GM12891 (cell line): ENCODE measurements around the gene NDRG3.

ENCODE experiments used
- POU2F2 ChIP-seq: IDR thresholded peaks from 2 replicates; pipeline ENCODE4 v1.6.1; 2011; ENCODE audit warnings: low read depth, mild to moderate bottlenecking, control low read depth, low read length, moderate library complexity
- TAF1 ChIP-seq: IDR thresholded peaks from 2 replicates; pipeline ENCODE4 v1.6.1; 2011; ENCODE audit warnings: low read depth, low read length, control low read depth

DNA sequence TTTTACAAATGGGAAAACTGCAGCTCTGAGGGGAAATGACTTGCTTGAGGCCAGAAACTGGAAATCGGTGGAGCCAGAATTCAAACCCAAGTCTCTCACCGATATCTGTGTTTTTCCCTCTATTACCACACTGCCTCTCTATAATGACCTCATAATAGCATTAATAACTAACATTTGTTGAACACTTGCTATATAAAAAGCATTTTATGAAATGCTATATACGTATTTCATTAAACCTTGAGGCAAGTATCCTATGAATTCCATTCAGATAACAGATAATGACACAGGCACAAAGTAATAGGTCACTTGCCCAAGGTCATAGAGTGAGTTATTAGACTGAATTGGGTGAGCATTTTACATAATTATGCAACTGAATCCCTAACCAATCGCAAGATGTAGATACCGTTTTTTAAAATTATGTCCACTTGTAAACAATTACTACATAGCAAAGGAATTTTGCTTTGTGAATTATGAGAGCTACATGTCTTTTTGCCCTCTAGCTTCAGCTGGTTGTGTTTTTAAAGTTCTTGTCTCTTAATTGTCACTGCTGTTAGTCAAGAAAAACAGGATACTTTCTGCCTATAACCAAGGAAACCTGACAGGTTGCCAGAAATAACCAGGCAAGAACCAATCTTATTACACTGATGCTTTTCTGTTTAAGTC lies 23.0 kb upstream of the NDRG3 start:
- TF ChIP-seq POU2F2 (no peak), TAF1 (no peak)
